NT2/D1 (cell line): ENCODE data around the gene C15orf39.

Source experiments
- SUZ12 ChIP-seq: IDR thresholded peaks from 2 replicates; pipeline ENCODE4 v1.6.1; 2011; ENCODE audit not compliant: insufficient read length, insufficient read depth; ENCODE audit errors: extremely low read depth
- YY1 ChIP-seq: IDR thresholded peaks from 2 replicates; pipeline ENCODE4 v1.6.1; 2011; ENCODE audit not compliant: insufficient read length, insufficient read depth
- ZNF274 ChIP-seq: IDR thresholded peaks from 2 replicates; pipeline ENCODE4 v1.6.1; 2011; ENCODE audit warnings: mild to moderate bottlenecking, low read depth, low read length

DNA sequence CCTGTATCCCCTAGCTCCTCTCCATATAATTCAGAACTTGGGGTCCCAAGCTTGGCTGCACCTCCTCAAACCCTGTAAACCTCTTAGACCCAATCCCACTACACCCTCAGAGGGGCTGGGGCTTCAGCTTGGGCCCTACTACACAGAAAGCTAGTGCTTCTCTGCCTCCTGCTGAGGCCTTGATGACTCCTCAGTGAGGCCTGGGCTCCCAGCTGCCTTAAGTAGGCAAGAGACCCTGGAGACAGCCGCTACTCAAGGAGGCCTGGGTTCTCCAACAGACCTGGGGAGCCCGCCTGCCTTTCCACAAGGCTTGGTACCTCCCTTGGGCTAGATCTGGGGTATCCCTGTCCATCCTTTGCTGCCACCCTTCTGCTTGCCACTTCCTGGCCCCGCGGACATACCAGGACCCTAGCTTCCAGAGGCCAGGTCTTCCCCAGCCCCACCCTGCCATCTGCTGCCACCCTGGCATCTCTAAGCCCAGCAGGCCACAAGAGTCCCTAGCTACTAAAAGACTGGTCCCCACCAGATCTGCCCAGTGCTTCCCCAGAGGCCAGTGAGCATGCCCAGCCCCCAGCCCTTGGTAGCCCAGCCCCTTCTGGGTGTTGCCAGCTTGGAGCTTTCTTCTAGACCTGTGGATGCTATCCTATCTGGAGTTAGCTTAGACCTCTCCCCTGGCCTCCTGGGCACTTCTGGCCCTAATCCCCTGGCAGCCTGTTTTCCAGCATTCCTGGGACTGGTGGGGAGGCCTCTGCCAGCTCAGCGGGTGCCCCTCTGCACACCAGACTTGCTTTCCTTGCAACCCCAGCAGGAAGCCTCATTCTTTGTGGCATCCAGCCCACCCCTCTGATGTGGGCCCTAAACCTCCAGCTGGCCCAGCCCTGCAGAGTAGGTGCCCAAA, 13.7 kb downstream of the C15orf39 start:
- TF ChIP-seq ZNF274 (no peak), YY1 (no peak), SUZ12 (no peak)
